ENCODE results near the gene HSPA1A.

DNA sequence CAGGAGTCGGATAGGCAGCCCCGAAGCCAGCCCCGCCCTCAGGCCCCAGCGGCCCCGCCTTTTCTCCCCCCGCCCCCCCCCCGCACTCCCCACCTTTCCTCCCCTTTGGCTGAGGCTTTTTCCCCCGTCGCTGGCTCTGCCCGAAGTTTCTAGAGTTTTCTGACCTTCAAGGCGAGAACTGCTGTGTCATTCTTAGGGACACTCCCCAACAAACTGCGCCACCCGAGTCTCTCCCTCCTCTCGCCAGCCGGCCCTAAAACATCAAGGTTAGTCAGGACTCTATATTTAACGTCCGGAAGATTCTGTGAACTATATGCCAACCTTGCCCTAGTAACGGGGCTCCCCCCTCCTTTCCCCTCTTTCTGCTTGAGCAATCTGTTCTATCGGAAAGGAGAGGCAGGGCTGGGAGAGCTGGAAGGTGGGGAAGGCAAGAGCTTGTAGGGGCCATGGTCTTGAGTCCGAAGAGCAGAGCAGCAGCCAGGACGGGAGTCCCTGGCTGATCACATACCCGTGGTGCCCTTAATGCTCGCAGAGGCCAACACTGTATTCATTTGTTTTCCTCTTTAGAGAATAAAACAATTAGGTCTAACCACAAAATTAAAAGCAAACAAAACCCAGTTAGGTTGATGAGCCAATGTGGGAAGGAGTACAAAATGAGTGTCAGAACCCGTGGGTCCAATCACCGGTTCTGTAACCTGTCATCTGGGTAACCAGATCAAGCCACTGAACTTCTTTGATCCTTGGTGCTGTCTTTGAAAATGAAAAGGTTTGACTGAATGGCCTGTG is 6.9 kb downstream of the HSPA1A start:
- 0 out of 2 replicates have a peak, but pooled peaks have one; percentile 1 for TF ChIP-seq POLR2AphosphoS5 (IDR thresholded peaks at IDR 0.05; ENCODE audit: low read depth, low read length)
- TF ChIP-seq POLR2A (IDR thresholded peaks at IDR 0.05; ENCODE audit: low read depth, low read length): no peak
